ENCODE measurements around the gene CCL21. TPM values are rescaled to one million over a fixed set of nuclear protein-coding genes. Genes with fewer than 3 reads are reported as not detected.
"Not testable (repeated sequence)": the region's sequence is repeated elsewhere in the genome, so short reads cannot be mapped to it uniquely, and the experiment has no call there.

Gene CCL21, protein sequence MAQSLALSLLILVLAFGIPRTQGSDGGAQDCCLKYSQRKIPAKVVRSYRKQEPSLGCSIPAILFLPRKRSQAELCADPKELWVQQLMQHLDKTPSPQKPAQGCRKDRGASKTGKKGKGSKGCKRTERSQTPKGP
- not detected for total RNA-seq
- polyA plus RNA-seq (2013, experiment 1 of 2): not detected
- polyA plus RNA-seq (2013, experiment 2 of 2): 0.73 TPM
- 0 to 0.03 (median 0) reads per million in 172 experiments for total RNA-seq

DNA sequence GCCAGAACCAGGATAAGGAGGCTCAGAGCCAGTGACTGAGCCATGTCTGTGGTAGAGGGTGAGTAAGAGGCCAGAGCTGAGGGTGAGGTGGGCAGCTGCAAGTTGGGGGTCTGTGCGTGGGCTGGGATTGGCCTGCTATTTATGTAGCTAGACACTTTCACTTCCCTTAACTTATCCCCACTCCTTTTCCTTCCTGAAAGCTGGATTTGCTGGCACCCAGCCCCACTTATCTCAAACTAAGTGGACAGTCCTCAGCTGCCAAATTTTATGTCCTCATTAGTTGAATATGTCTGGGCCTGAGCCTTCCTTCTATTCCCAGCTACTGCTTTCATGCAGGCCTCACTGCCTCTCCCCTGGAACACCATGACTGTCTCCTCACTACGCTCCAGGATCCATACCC, at the start of gene CCL21:
TSS of gene CCL21 (minus strand) at position 114 of the 400 bp plus-strand sequence. CDS start at position 44, 70 bp downstream.
- no peaks in the 10 kb centered on the region for H3K9me3 Mint-ChIP-seq
- Histone ChIP-seq H3K4me1 (ENCODE audit: insufficient read depth, low read length) (no peaks in the 10 kb centered on the region), H3K27me3 (ENCODE audit: control insufficient read depth in 1 of 2, insufficient read depth in 2 of 2, low read length in 2 of 2) (peaks cover 0 to 7% of the 10 kb centered on the region in 2 experiments), H3K27ac (ENCODE audit: low read depth in 1 of 2, low read length in 2 of 2) (no peak within 1 kb of the TSS), H3K9me3 (ENCODE audit: control insufficient read depth in 1 of 2, insufficient read depth in 1 of 2, low read length in 2 of 2) (no peaks in the 10 kb centered on the region), H3K4me3 (ENCODE audit: low read length) (no peak within 1 kb of the TSS), H3K36me3 (ENCODE audit: insufficient read depth, low read length) (no peaks in the 10 kb centered on the region)
- no peak for TF ChIP-seq CTCF (IDR thresholded peaks at IDR 0.05)
- peaks cover 13% of the 10 kb centered on the region for H3K27me3 Mint-ChIP-seq
- no peak within 1 kb of the TSS for H3K4me3 Mint-ChIP-seq
- DNase-seq (no peak), ATAC-seq (ENCODE audit: poor library complexity) (no peak)
- H3K36me3 Mint-ChIP-seq (ENCODE audit: low read depth): no peaks in the 10 kb centered on the region
- H3K27ac Mint-ChIP-seq: no peak within 1 kb of the TSS
- H3K4me1 Mint-ChIP-seq (ENCODE audit: low read depth): no peaks in the 10 kb centered on the region
- ChIA-PET POLR2A (interaction anchor here (0.6 kb wide), 1 partner anchor 1415 kb away, joined by 3 read pairs; no protein-coding TSS in a partner anchor), CTCF (interaction anchor here (1.4 kb wide), 1 partner anchor 8 kb away, joined by 6 read pairs; no protein-coding TSS in a partner anchor)
- intact Hi-C loops (cut with DNase I, micrococcal nuclease): no loop called here

- CTCF ChIA-PET: no interaction called here
- Mint-ChIP-seq H3K36me3 (ENCODE audit: low read depth) (no peaks in the 10 kb centered on the region), H3K9me3 (no peaks in the 10 kb centered on the region), H3K4me1 (ENCODE audit: low read depth) (peaks cover 5% of the 10 kb centered on the region), H3K4me3 (no peak overlapping the region), H3K27ac (no peak overlapping the region), H3K27me3 (peaks cover 55% of the 10 kb centered on the region)
- POLR2A ChIA-PET: no interaction called here
- intact Hi-C loops (cut with DNase I, micrococcal nuclease): no loop called here
- Histone ChIP-seq H3K27me3 (ENCODE audit: control insufficient read depth in 1 of 2, insufficient read depth in 2 of 2, low read length in 2 of 2) (peaks cover 14 to 17% of the 10 kb centered on the region in 2 experiments), H3K4me1 (ENCODE audit: insufficient read depth, low read length) (peaks cover 4% of the 10 kb centered on the region), H3K9me3 (ENCODE audit: control insufficient read depth in 1 of 2, insufficient read depth in 1 of 2, low read length in 2 of 2) (no peaks in the 10 kb centered on the region), H3K36me3 (ENCODE audit: insufficient read depth, low read length) (no peaks in the 10 kb centered on the region), H3K4me3 (ENCODE audit: low read length) (no peak overlapping the region), H3K27ac (ENCODE audit: low read depth in 1 of 2, low read length in 2 of 2) (no peak overlapping the region)
- ATAC-seq (ENCODE audit: poor library complexity) (no peak), DNase-seq (no peak)
- no peak for TF ChIP-seq CTCF (IDR thresholded peaks at IDR 0.05)
Measured at GRCh38 chr9:34759432-34760134, 49.6 kb upstream of the CCL21 start.

- H3K4me3 Mint-ChIP-seq; POLR2A ChIA-PET; H3K9me3 ChIP-seq (ENCODE audit: control insufficient read depth in 1 of 2, insufficient read depth in 1 of 2, low read length in 2 of 2); DNase-seq; CTCF ChIA-PET; H3K9me3 Mint-ChIP-seq; H3K4me1 ChIP-seq (ENCODE audit: insufficient read depth, low read length); ATAC-seq (ENCODE audit: poor library complexity); H3K4me3 ChIP-seq (ENCODE audit: low read length); H3K27ac Mint-ChIP-seq; H3K4me1 Mint-ChIP-seq (ENCODE audit: low read depth); H3K36me3 Mint-ChIP-seq (ENCODE audit: low read depth); intact Hi-C loops (cut with DNase I, micrococcal nuclease); H3K27ac ChIP-seq (ENCODE audit: low read depth in 1 of 2, low read length in 2 of 2); H3K36me3 ChIP-seq (ENCODE audit: insufficient read depth, low read length): not testable (repeated sequence)
- peaks cover 5 to 15% of the 10 kb centered on the region in 2 experiments for H3K27me3 ChIP-seq (ENCODE audit: control insufficient read depth in 1 of 2, insufficient read depth in 2 of 2, low read length in 2 of 2)
- peaks cover 57% of the 10 kb centered on the region for H3K27me3 Mint-ChIP-seq
Measured at GRCh38 chr9:34750320-34750719, 40.4 kb upstream of the CCL21 start.
